GM13977 (cell line): ENCODE data around the gene MYO10.
A peak's percentile ranks its signal among the peaks of the same experiment; 100 is the strongest.

Experiments used
- DNase-seq: peaks from one replicate; pipeline ENCODE4 v3.0.0; 2012; ENCODE audit warnings: low spot score
- CTCF ChIP-seq: IDR thresholded peaks from 2 replicates; pipeline ENCODE4 v1.5.1; 2012; ENCODE audit warnings: mild to moderate bottlenecking, control low read depth; ENCODE audit not compliant: insufficient read depth; ENCODE audit errors: extremely low read depth, missing control alignments
- in situ Hi-C: fragments of 300-500 bp; cut with MboI; formaldehyde crosslinking; loops from one replicate; pipeline ENCODE4 v1.12.0; 2022; ENCODE audit warnings: low sequenced_read_pairs, low pct_unique_long_range_greater_than_20kb, mixed read lengths, inconsistent platforms; ENCODE audit not compliant: unreplicated experiment

The MYO10 gene

GRCh38 chr5:16666883-16667398 lies 269.1 kb downstream of the MYO10 start:
- in situ Hi-C loops: no loop called here
- TF ChIP-seq CTCF: peak; percentile 22
- no peak for DNase-seq

- in situ Hi-C loops: no loop called here
- no peak for DNase-seq
- TF ChIP-seq CTCF: no peak
Observed at GRCh38 chr5:16666130-16666882, 269.8 kb downstream of the MYO10 start.

- DNase-seq: no peak
- in situ Hi-C loops: no loop called here
- no peak for TF ChIP-seq CTCF
Observed at GRCh38 chr5:16665601-16666000, 270.5 kb downstream of the MYO10 start.

GRCh38 chr5:16664368-16664767 lies 271.7 kb downstream of the MYO10 start:
- TF ChIP-seq CTCF: no peak
- in situ Hi-C loops: no loop called here
- no peak for DNase-seq

- in situ Hi-C loops: no loop called here
- no peak for TF ChIP-seq CTCF
- no peak for DNase-seq
Observed at GRCh38 chr5:16663840-16664239, 272.2 kb downstream of the MYO10 start.

GRCh38 chr5:16661713-16662112 lies 274.4 kb downstream of the MYO10 start:
- no peak for DNase-seq
- in situ Hi-C loops: no loop called here
- TF ChIP-seq CTCF: no peak
